Measurements from ENCODE around the gene LRP1.

LRP1 gene

GRCh38 chr12:57237932-57238853, 109.9 kb downstream of the LRP1 start:
- DNase-seq (ENCODE audit: low read depth): no peak

GRCh38 chr12:57238854-57239554, 110.7 kb downstream of the LRP1 start:
- DNase-seq (ENCODE audit: low read depth): peak; percentile 77

GRCh38 chr12:57239587-57240065, 111.3 kb downstream of the LRP1 start:
- DNase-seq (ENCODE audit: low read depth): no peak

- DNase-seq (ENCODE audit: low read depth): peak; percentile 52
These were observed 112.0 kb downstream of the LRP1 start for GRCh38 chr12:57240066-57240921.

- no peak for DNase-seq (ENCODE audit: low read depth)
These were observed 112.7 kb downstream of the LRP1 start for GRCh38 chr12:57240926-57241401.

- no peak for DNase-seq (ENCODE audit: low read depth)
These were observed 113.4 kb downstream of the LRP1 start for GRCh38 chr12:57241402-57242310.

GRCh38 chr12:57242329-57242690, 114.0 kb downstream of the LRP1 start:
- DNase-seq (ENCODE audit: low read depth): no peak

GRCh38 chr12:57242691-57243454, 114.6 kb downstream of the LRP1 start:
- DNase-seq (ENCODE audit: low read depth): peak; percentile 58

GRCh38 chr12:57243521-57244311, 115.4 kb downstream of the LRP1 start:
- DNase-seq (ENCODE audit: low read depth): peak; percentile 70

GRCh38 chr12:57244312-57244696, 116.0 kb downstream of the LRP1 start:
- DNase-seq (ENCODE audit: low read depth): no peak

- DNase-seq (ENCODE audit: low read depth): no peak
These were observed 118.8 kb downstream of the LRP1 start for GRCh38 chr12:57247041-57247440.

GRCh38 chr12:57248934-57249742, 120.9 kb downstream of the LRP1 start:
- no peak for DNase-seq (ENCODE audit: low read depth)

- DNase-seq (ENCODE audit: low read depth): no peak
These were observed 122.3 kb downstream of the LRP1 start for GRCh38 chr12:57250541-57250940.

GRCh38 chr12:57250956-57251355, 122.7 kb downstream of the LRP1 start, which contains the start of gene STAC3:
TSS of gene STAC3 (minus strand) at chr12:57251187. CDS start at chr12:57249636, 1,551 bp downstream.
- DNase-seq (ENCODE audit: low read depth): no peak

- DNase-seq (ENCODE audit: low read depth): no peak
These were observed 126.4 kb downstream of the LRP1 start for GRCh38 chr12:57254506-57255280.

- no peak for DNase-seq (ENCODE audit: low read depth)
These were observed 127.6 kb downstream of the LRP1 start for GRCh38 chr12:57255916-57256315.
